ENCODE results near the gene RET.

Gene RET

GRCh38 chr10:43053825-43054224 lies 23.0 kb upstream of the RET start:
- no peak overlapping the region for H3K4me2 ChIP-seq (ENCODE audit: low read length)
- H3K4me3 ChIP-seq (ENCODE audit: low read length): no peak overlapping the region
- TF ChIP-seq CTCF (IDR thresholded peaks at IDR 0.05; ENCODE audit: low read depth, low read length, poor library complexity, severe bottlenecking) (no peak), EZH2phosphoT487 (IDR thresholded peaks at IDR 0.05; ENCODE audit: borderline replicate concordance, low read length) (no peak)
- H3K4me1 ChIP-seq (ENCODE audit: control insufficient read depth, low read length): no peaks in the 10 kb centered on the region
- H4K20me1 ChIP-seq (ENCODE audit: control insufficient read depth, insufficient read depth, low read depth, low read length): no peaks in the 10 kb centered on the region
- H3K36me3 ChIP-seq (ENCODE audit: control insufficient read depth, low read length): no peaks in the 10 kb centered on the region
- H3K27ac ChIP-seq (ENCODE audit: low read depth, low read length): no peak overlapping the region
- no peaks in the 10 kb centered on the region for H3F3A ChIP-seq (ENCODE audit: control insufficient read depth, insufficient read depth)
- H3K79me2 ChIP-seq (ENCODE audit: control insufficient read depth, low read length): no peaks in the 10 kb centered on the region
- H3K9me3 ChIP-seq (ENCODE audit: control insufficient read depth, insufficient read depth, low read length): no peaks in the 10 kb centered on the region
- no peaks in the 10 kb centered on the region; the same call in 1 of the 2 replicates for H3K27me3 ChIP-seq (ENCODE audit: control insufficient read depth, low read length)
- H3K9me2 ChIP-seq (replicated peaks; ENCODE audit: control insufficient read depth, low read length): no peaks in the 10 kb centered on the region

- Histone ChIP-seq H3F3A (ENCODE audit: control insufficient read depth, insufficient read depth) (no peaks in the 10 kb centered on the region), H3K27me3 (ENCODE audit: control insufficient read depth, low read length) (no peaks in the 10 kb centered on the region; the same call in 1 of the 2 replicates), H3K9me3 (ENCODE audit: control insufficient read depth, insufficient read depth, low read length) (no peaks in the 10 kb centered on the region), H3K4me3 (ENCODE audit: low read length) (no peak overlapping the region), H4K20me1 (ENCODE audit: control insufficient read depth, insufficient read depth, low read depth, low read length) (no peaks in the 10 kb centered on the region), H3K79me2 (ENCODE audit: control insufficient read depth, low read length) (no peaks in the 10 kb centered on the region), H3K36me3 (ENCODE audit: control insufficient read depth, low read length) (no peaks in the 10 kb centered on the region), H3K4me2 (ENCODE audit: low read length) (no peak overlapping the region), H3K4me1 (ENCODE audit: control insufficient read depth, low read length) (no peaks in the 10 kb centered on the region), H3K9me2 (replicated peaks; ENCODE audit: control insufficient read depth, low read length) (no peaks in the 10 kb centered on the region), H3K27ac (ENCODE audit: low read depth, low read length) (no peak overlapping the region)
- TF ChIP-seq CTCF (IDR thresholded peaks at IDR 0.05; ENCODE audit: low read depth, low read length, poor library complexity, severe bottlenecking): no peak
- no peak for TF ChIP-seq EZH2phosphoT487 (IDR thresholded peaks at IDR 0.05; ENCODE audit: borderline replicate concordance, low read length)
Measured at GRCh38 chr10:43054593-43054992, 22.3 kb upstream of the RET start.

- Histone ChIP-seq H3K4me2 (ENCODE audit: low read length) (no peak overlapping the region), H3K27me3 (ENCODE audit: control insufficient read depth, low read length) (no peaks in the 10 kb centered on the region; the same call in 1 of the 2 replicates), H3K4me3 (ENCODE audit: low read length) (no peak overlapping the region), H3K9me3 (ENCODE audit: control insufficient read depth, insufficient read depth, low read length) (no peaks in the 10 kb centered on the region), H3K36me3 (ENCODE audit: control insufficient read depth, low read length) (no peaks in the 10 kb centered on the region), H3K79me2 (ENCODE audit: control insufficient read depth, low read length) (no peaks in the 10 kb centered on the region), H3K4me1 (ENCODE audit: control insufficient read depth, low read length) (no peaks in the 10 kb centered on the region), H4K20me1 (ENCODE audit: control insufficient read depth, insufficient read depth, low read depth, low read length) (no peaks in the 10 kb centered on the region), H3K27ac (ENCODE audit: low read depth, low read length) (no peak overlapping the region), H3K9me2 (replicated peaks; ENCODE audit: control insufficient read depth, low read length) (no peaks in the 10 kb centered on the region), H3F3A (ENCODE audit: control insufficient read depth, insufficient read depth) (no peaks in the 10 kb centered on the region)
- TF ChIP-seq CTCF (IDR thresholded peaks at IDR 0.05; ENCODE audit: low read depth, low read length, poor library complexity, severe bottlenecking): no peak
- no peak for TF ChIP-seq EZH2phosphoT487 (IDR thresholded peaks at IDR 0.05; ENCODE audit: borderline replicate concordance, low read length)
Measured at GRCh38 chr10:43055217-43055616, 21.7 kb upstream of the RET start.

Data from DOHH2 (cell line).